SU-DHL-6 (cell line): ENCODE results near the gene CCDC28B.

Experiments used
- H2AFZ ChIP-seq: fragments of 200-600 bp; sonication (generic); 2 replicates; pipeline ENCODE4 v1.6.1; 2014; ENCODE audit warnings: low read depth, mild to moderate bottlenecking, moderate library complexity, mixed read lengths, antibody characterized with exemption, low read length; ENCODE audit not compliant: severe bottlenecking
- H3F3A ChIP-seq: fragments of 200-600 bp; shearing (Covaris generic); 2 replicates; pipeline ENCODE4 v1.6.0; 2016; ENCODE audit warnings: antibody characterized with exemption, mild to moderate bottlenecking; ENCODE audit not compliant: insufficient read depth
- H3K27ac ChIP-seq: fragments of 200-600 bp; sonication (generic); 2 replicates; pipeline ENCODE4 v1.5.1; 2016; ENCODE audit warnings: low read depth, mild to moderate bottlenecking, low read length, moderate library complexity, mixed read lengths
- H3K27me3 ChIP-seq: fragments of 200-600 bp; sonication (generic), shearing (Covaris generic); 2 replicates; pipeline ENCODE4 v1.6.0; 2014; ENCODE audit warnings: mild to moderate bottlenecking, low read length
- H3K36me3 ChIP-seq: fragments of 200-600 bp; sonication (generic); 2 replicates; pipeline ENCODE4 v1.6.1; 2014; ENCODE audit warnings: mild to moderate bottlenecking, low read length, mixed read lengths
- H3K4me2 ChIP-seq: fragments of 300-600, 200-600 bp; shearing (Covaris generic), sonication (generic); 2 replicates; pipeline ENCODE4 v1.6.0; 2014; ENCODE audit warnings: low read length, low read depth, mild to moderate bottlenecking; ENCODE audit not compliant: poor library complexity, severe bottlenecking
- H3K4me3 ChIP-seq: fragments of 200-600 bp; sonication (generic); 2 replicates; pipeline ENCODE4 v1.5.1; 2014; ENCODE audit warnings: antibody characterized with exemption, low read length, mild to moderate bottlenecking, mixed read lengths; ENCODE audit not compliant: insufficient read depth, poor library complexity, severe bottlenecking
- H3K79me2 ChIP-seq: fragments of 200-600 bp; sonication (generic); 2 replicates; pipeline ENCODE4 v1.6.1; 2014; ENCODE audit warnings: mild to moderate bottlenecking, low read length, moderate library complexity; ENCODE audit not compliant: insufficient read depth
- H3K9ac ChIP-seq: fragments of 200-600 bp; sonication (generic); 2 replicates; pipeline ENCODE4 v1.7.0; 2014; ENCODE audit warnings: mild to moderate bottlenecking, low read length
- H3K9me2 ChIP-seq: fragments of 200-600 bp; sonication (generic); replicated peaks from 2 replicates; pipeline ENCODE4 v1.6.1; 2014; ENCODE audit warnings: low read length; ENCODE audit not compliant: insufficient read depth
- H3K9me3 ChIP-seq: fragments of 200-600 bp; sonication (generic); 2 replicates; pipeline ENCODE4 v1.6.1; 2014; ENCODE audit warnings: low read length, mixed read lengths; ENCODE audit not compliant: insufficient read depth
- H4K20me1 ChIP-seq: fragments of 200-600 bp; sonication (generic); 2 replicates; pipeline ENCODE4 v1.6.1; 2014; ENCODE audit warnings: low read depth, mild to moderate bottlenecking, antibody characterized with exemption, low read length, moderate library complexity, mixed read lengths
- EZH2phosphoT487 ChIP-seq: fragments of 200-600 bp; sonication (generic), shearing (Covaris generic); conservative IDR thresholded peaks from 2 replicates; pipeline ENCODE4 v1.6.1; 2018; ENCODE audit warnings: mild to moderate bottlenecking, antibody characterized with exemption, low read length, moderate library complexity, mixed read lengths
- TF ChIP-seq, protein P1 (sequence below): fragments of 200-600 bp; sonication (generic); IDR thresholded peaks from one replicate; pipeline ENCODE4 v1.5.1; 2017; ENCODE audit warnings: antibody characterized with exemption, mild to moderate bottlenecking, low read length, moderate library complexity; ENCODE audit not compliant: insufficient read depth, poor library complexity, severe bottlenecking

CCDC28B gene

DNA sequence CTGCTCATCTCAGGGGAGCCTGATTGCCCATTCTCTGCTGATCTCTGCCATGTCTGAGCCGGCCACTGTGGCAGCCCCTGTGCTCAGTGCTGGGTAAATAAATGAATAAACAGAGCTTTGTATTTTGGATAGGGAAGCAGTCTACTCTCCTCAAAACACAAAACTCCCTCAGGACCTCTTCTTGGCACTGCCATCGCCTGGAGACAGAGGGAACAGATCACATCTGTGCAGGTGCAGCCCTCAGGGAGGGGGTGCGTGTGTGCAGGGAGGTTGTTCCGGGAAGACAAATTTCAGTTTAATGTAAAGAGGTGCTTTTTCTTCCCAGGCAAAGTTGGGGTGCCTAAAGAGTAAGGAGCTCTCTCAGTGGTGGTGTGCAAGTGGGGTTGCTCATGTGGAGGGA, 38.9 kb downstream of the CCDC28B start:
- Histone ChIP-seq H3K9me2 (no peaks in the 10 kb centered on the region), H3K27me3 (no peaks in the 10 kb centered on the region), H3K9ac (no peak overlapping the region), H3K9me3 (no peaks in the 10 kb centered on the region), H2AFZ (no peak overlapping the region), H3K4me2 (no peak overlapping the region), H3K4me3 (no peak overlapping the region), H4K20me1 (no peaks in the 10 kb centered on the region), H3K79me2 (no peaks in the 10 kb centered on the region), H3K36me3 (no peaks in the 10 kb centered on the region), H3F3A (peaks cover 17% of the 10 kb centered on the region), H3K27ac (no peak overlapping the region)
- TF ChIP-seq, protein P1, sequence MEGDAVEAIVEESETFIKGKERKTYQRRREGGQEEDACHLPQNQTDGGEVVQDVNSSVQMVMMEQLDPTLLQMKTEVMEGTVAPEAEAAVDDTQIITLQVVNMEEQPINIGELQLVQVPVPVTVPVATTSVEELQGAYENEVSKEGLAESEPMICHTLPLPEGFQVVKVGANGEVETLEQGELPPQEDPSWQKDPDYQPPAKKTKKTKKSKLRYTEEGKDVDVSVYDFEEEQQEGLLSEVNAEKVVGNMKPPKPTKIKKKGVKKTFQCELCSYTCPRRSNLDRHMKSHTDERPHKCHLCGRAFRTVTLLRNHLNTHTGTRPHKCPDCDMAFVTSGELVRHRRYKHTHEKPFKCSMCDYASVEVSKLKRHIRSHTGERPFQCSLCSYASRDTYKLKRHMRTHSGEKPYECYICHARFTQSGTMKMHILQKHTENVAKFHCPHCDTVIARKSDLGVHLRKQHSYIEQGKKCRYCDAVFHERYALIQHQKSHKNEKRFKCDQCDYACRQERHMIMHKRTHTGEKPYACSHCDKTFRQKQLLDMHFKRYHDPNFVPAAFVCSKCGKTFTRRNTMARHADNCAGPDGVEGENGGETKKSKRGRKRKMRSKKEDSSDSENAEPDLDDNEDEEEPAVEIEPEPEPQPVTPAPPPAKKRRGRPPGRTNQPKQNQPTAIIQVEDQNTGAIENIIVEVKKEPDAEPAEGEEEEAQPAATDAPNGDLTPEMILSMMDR: no peak
- TF ChIP-seq EZH2phosphoT487: no peak

DNA sequence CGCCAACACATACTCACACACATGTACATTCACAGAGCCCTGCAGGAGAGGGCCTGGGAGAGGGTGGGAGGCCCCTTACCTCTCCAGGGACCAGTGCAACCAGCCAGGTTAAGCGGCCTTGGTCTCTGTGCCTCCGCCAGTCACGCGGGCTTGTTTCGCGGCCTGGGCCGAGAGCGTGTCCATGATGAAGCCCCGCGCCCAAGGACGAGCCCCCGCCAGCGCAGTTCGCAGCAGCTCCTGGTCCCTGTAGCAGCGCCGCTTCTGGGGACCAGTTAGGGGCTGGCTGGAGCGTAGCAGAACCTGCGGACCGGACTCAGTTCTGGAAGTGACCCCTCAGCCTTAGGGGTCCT, 39.4 kb downstream of the CCDC28B start:
- H3F3A ChIP-seq: peaks cover 17% of the 10 kb centered on the region
- no peak overlapping the region for H2AFZ ChIP-seq
- peak overlapping the region; percentile 55; the same call in 1 of the 2 replicates for H3K9ac ChIP-seq
- no peaks in the 10 kb centered on the region for H3K9me3 ChIP-seq
- no peaks in the 10 kb centered on the region for H3K9me2 ChIP-seq
- no peak overlapping the region for H3K27ac ChIP-seq
- no peak overlapping the region for H3K4me3 ChIP-seq
- H3K79me2 ChIP-seq: no peaks in the 10 kb centered on the region
- H3K27me3 ChIP-seq: no peaks in the 10 kb centered on the region
- H4K20me1 ChIP-seq: no peaks in the 10 kb centered on the region
- H3K4me2 ChIP-seq: peak overlapping the region; percentile 82
- TF ChIP-seq EZH2phosphoT487: no peak
- TF ChIP-seq, protein P1: no peak
- no peaks in the 10 kb centered on the region for H3K36me3 ChIP-seq

DNA sequence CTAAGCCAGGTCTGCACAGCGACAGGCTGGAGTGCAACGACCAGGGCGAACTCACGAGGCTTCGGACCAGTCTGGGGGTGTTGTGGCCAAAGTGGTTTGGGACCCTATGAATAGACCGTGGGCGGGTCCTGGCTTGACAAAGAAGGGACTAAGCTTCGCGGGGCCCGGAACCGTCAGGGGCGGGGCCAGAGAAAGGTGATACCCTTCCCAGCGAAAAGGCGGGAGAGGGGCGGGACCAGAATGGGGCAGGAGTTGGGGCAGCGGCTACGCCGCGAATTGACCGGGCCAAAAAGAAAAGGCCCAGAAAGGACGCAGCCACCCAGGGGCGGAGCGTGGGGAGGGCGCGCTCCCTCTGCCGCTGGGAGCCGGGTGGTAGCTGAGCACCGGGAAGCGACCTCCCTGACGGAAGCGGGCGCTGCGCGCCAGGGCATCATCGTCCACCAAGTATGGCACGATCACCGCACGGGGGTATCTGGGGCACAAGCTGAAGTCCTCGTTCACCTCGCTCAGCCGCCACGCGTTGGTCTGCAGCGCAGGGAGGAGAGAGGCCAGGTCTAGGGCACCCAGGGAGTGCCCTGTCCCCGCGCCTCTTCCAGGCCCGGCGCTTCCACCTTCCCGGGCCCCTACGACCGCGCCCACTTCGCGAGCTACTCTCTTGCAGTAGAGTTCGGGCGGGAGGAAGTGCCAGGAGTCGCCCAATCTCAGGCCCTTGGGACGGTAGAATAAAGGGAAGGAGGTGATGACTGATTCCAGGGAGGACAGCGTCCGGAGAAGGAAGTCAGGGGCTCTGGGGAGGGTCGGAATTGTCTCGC, 40.0 kb downstream of the CCDC28B start:
- H4K20me1 ChIP-seq: no peaks in the 10 kb centered on the region
- H3K36me3 ChIP-seq: no peaks in the 10 kb centered on the region
- H3K79me2 ChIP-seq: no peaks in the 10 kb centered on the region
- no peaks in the 10 kb centered on the region for H3K27me3 ChIP-seq
- no peaks in the 10 kb centered on the region for H3K9me2 ChIP-seq
- peak overlapping the region; percentile 3; the same call in 1 of the 2 replicates for H3K27ac ChIP-seq
- H3K9me3 ChIP-seq: no peaks in the 10 kb centered on the region
- H2AFZ ChIP-seq: peak overlapping the region; percentile 70
- peak overlapping the region; percentile 55 for H3K9ac ChIP-seq
- peak overlapping the region; percentile 50 for H3K4me3 ChIP-seq
- no peak for TF ChIP-seq EZH2phosphoT487
- TF ChIP-seq, protein P1: no peak
- peaks cover 18% of the 10 kb centered on the region for H3F3A ChIP-seq
- peak overlapping the region; percentile 82 for H3K4me2 ChIP-seq
